WTC11 (cell line): Measurements from ENCODE around the gene HOXB3. TPM values are rescaled to one million over a fixed set of nuclear protein-coding genes. Genes with fewer than 3 reads are reported as not detected.

Source experiments
- CREM ChIP-seq: sonication (generic); formaldehyde crosslinking; IDR thresholded peaks from 2 replicates; pipeline ENCODE4 v1.8.1; 2022; ENCODE audit warnings: mild to moderate bottlenecking, missing genetic modification reagents, moderate library complexity
- ZNF263 ChIP-seq: sonication (generic); formaldehyde crosslinking; IDR thresholded peaks from 2 replicates; pipeline ENCODE4 v1.8.1; 2022; ENCODE audit warnings: low read depth, mild to moderate bottlenecking, moderate library complexity, missing genetic modification reagents
- ZNF423 ChIP-seq: fragments of 250-450 bp; sonication (Bioruptor Pico); IDR thresholded peaks from 2 replicates; pipeline ENCODE4 v2.1.2; 2022; ENCODE audit warnings: mild to moderate bottlenecking, moderate library complexity
- total RNA-seq: library from RNA; stranded (reverse); gene quantifications from 3 replicates; pipeline ENCODE4 v1.2.3, GENCODE V29; 2021
- TF ChIP-seq, protein P1 (sequence below): sonication (generic); formaldehyde crosslinking; IDR thresholded peaks from 2 replicates; pipeline ENCODE4 v1.8.1; 2023; ENCODE audit warnings: mild to moderate bottlenecking, missing genetic modification reagents, borderline replicate concordance
- TF ChIP-seq, protein P2 (sequence below): sonication (generic); formaldehyde crosslinking; IDR thresholded peaks from 2 replicates; pipeline ENCODE4 v1.8.0; 2023; ENCODE audit warnings: mild to moderate bottlenecking, missing genetic modification reagents
- TF ChIP-seq, protein P3 (sequence below): sonication (generic); formaldehyde crosslinking; IDR thresholded peaks from 2 replicates; pipeline ENCODE4 v1.8.1; 2023; ENCODE audit warnings: mild to moderate bottlenecking, missing genetic modification reagents, moderate library complexity
- TF ChIP-seq, protein P4 (sequence below): sonication (generic); formaldehyde crosslinking; IDR thresholded peaks from 2 replicates; pipeline ENCODE4 v1.8.0; 2022; ENCODE audit warnings: mild to moderate bottlenecking, missing genetic modification reagents
- TF ChIP-seq, protein P5 (sequence below): fragments of 200-600 bp; IDR thresholded peaks from 2 replicates; pipeline ENCODE4 v1.8.0; 2022; ENCODE audit warnings: antibody characterized with exemption
- TF ChIP-seq, protein P6 (sequence below): fragments of 250-450 bp; sonication (Bioruptor Pico); IDR thresholded peaks from 2 replicates; pipeline ENCODE4 v1.8.0; 2021; ENCODE audit warnings: mild to moderate bottlenecking
- TF ChIP-seq, protein P7 (sequence below): fragments of 250-450 bp; sonication (Bioruptor Pico); conservative IDR thresholded peaks from 2 replicates; pipeline ENCODE4 v1.9.0; 2021; ENCODE audit warnings: mild to moderate bottlenecking
- TF ChIP-seq, protein P8 (sequence below): fragments of 250-450 bp; sonication (Bioruptor Pico); IDR thresholded peaks from 2 replicates; pipeline ENCODE4 v1.9.0; 2021; ENCODE audit warnings: mild to moderate bottlenecking
- TF ChIP-seq, protein P9 (sequence below): sonication (generic); formaldehyde crosslinking; IDR thresholded peaks from 2 replicates; pipeline ENCODE4 v1.8.1; 2023; ENCODE audit warnings: mild to moderate bottlenecking, moderate library complexity, missing genetic modification reagents
- TF ChIP-seq, protein P10 (sequence below): sonication (generic); formaldehyde crosslinking; IDR thresholded peaks from 2 replicates; pipeline ENCODE4 v1.8.0; 2022; ENCODE audit warnings: missing genetic modification reagents

The HOXB3 gene
- total RNA-seq, 1 experiment from 2014 or later = 0.09 TPM

DNA sequence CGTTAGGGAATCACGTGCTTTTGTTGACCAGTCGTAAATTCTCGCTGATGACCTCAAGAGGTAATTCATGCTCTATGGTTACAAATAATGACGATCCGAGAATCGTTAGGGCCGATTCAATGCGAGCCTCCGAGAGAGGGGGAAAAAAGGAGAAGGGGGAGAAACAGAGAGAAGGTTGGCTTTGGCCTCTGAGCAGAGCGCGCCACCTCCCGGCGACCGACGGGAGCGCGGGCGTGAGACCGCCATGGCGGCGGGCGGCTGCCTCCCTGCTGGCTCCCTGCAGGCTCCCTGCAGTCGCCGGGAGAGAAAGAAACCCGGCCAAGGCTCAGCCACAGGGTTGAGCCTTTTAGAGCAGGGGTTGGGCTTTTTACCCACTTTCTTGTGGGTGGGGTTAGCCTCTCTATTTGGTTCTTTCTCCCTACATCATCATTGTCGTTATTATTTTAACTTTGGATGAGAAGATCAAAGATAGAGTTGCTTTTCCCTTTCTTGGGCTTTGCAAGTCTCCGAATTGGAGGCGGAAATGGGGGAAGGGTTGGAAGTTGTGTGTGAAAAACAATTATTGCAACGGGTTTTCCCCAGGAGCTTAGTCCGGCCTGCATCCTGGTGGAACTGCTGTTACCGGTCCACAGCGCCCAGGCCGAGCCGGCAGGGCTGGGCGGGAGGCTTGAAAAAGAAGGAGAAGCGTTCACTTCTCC, 3.9 kb upstream of the HOXB3 start (continued):
- TF ChIP-seq, protein P1, sequence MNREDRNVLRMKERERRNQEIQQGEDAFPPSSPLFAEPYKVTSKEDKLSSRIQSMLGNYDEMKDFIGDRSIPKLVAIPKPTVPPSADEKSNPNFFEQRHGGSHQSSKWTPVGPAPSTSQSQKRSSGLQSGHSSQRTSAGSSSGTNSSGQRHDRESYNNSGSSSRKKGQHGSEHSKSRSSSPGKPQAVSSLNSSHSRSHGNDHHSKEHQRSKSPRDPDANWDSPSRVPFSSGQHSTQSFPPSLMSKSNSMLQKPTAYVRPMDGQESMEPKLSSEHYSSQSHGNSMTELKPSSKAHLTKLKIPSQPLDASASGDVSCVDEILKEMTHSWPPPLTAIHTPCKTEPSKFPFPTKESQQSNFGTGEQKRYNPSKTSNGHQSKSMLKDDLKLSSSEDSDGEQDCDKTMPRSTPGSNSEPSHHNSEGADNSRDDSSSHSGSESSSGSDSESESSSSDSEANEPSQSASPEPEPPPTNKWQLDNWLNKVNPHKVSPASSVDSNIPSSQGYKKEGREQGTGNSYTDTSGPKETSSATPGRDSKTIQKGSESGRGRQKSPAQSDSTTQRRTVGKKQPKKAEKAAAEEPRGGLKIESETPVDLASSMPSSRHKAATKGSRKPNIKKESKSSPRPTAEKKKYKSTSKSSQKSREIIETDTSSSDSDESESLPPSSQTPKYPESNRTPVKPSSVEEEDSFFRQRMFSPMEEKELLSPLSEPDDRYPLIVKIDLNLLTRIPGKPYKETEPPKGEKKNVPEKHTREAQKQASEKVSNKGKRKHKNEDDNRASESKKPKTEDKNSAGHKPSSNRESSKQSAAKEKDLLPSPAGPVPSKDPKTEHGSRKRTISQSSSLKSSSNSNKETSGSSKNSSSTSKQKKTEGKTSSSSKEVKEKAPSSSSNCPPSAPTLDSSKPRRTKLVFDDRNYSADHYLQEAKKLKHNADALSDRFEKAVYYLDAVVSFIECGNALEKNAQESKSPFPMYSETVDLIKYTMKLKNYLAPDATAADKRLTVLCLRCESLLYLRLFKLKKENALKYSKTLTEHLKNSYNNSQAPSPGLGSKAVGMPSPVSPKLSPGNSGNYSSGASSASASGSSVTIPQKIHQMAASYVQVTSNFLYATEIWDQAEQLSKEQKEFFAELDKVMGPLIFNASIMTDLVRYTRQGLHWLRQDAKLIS = no peak
- TF ChIP-seq, protein P2, sequence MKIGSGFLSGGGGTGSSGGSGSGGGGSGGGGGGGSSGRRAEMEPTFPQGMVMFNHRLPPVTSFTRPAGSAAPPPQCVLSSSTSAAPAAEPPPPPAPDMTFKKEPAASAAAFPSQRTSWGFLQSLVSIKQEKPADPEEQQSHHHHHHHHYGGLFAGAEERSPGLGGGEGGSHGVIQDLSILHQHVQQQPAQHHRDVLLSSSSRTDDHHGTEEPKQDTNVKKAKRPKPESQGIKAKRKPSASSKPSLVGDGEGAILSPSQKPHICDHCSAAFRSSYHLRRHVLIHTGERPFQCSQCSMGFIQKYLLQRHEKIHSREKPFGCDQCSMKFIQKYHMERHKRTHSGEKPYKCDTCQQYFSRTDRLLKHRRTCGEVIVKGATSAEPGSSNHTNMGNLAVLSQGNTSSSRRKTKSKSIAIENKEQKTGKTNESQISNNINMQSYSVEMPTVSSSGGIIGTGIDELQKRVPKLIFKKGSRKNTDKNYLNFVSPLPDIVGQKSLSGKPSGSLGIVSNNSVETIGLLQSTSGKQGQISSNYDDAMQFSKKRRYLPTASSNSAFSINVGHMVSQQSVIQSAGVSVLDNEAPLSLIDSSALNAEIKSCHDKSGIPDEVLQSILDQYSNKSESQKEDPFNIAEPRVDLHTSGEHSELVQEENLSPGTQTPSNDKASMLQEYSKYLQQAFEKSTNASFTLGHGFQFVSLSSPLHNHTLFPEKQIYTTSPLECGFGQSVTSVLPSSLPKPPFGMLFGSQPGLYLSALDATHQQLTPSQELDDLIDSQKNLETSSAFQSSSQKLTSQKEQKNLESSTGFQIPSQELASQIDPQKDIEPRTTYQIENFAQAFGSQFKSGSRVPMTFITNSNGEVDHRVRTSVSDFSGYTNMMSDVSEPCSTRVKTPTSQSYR (CRISPR knock-in tag) = no peak
- TF ChIP-seq, protein P3, sequence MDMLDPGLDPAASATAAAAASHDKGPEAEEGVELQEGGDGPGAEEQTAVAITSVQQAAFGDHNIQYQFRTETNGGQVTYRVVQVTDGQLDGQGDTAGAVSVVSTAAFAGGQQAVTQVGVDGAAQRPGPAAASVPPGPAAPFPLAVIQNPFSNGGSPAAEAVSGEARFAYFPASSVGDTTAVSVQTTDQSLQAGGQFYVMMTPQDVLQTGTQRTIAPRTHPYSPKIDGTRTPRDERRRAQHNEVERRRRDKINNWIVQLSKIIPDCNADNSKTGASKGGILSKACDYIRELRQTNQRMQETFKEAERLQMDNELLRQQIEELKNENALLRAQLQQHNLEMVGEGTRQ = no peak
- TF ChIP-seq ZNF263 (no peak), CREM (CRISPR knock-in tag) (no peak), ZNF423 (peak; percentile 72)
- TF ChIP-seq, protein P4, sequence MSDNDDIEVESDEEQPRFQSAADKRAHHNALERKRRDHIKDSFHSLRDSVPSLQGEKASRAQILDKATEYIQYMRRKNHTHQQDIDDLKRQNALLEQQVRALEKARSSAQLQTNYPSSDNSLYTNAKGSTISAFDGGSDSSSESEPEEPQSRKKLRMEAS (CRISPR knock-in tag) = no peak
- TF ChIP-seq, protein P5, sequence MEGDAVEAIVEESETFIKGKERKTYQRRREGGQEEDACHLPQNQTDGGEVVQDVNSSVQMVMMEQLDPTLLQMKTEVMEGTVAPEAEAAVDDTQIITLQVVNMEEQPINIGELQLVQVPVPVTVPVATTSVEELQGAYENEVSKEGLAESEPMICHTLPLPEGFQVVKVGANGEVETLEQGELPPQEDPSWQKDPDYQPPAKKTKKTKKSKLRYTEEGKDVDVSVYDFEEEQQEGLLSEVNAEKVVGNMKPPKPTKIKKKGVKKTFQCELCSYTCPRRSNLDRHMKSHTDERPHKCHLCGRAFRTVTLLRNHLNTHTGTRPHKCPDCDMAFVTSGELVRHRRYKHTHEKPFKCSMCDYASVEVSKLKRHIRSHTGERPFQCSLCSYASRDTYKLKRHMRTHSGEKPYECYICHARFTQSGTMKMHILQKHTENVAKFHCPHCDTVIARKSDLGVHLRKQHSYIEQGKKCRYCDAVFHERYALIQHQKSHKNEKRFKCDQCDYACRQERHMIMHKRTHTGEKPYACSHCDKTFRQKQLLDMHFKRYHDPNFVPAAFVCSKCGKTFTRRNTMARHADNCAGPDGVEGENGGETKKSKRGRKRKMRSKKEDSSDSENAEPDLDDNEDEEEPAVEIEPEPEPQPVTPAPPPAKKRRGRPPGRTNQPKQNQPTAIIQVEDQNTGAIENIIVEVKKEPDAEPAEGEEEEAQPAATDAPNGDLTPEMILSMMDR = peak; percentile 90
- TF ChIP-seq, protein P6, sequence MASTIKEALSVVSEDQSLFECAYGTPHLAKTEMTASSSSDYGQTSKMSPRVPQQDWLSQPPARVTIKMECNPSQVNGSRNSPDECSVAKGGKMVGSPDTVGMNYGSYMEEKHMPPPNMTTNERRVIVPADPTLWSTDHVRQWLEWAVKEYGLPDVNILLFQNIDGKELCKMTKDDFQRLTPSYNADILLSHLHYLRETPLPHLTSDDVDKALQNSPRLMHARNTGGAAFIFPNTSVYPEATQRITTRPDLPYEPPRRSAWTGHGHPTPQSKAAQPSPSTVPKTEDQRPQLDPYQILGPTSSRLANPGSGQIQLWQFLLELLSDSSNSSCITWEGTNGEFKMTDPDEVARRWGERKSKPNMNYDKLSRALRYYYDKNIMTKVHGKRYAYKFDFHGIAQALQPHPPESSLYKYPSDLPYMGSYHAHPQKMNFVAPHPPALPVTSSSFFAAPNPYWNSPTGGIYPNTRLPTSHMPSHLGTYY (CRISPR knock-in tag) = no peak
- TF ChIP-seq, protein P7, sequence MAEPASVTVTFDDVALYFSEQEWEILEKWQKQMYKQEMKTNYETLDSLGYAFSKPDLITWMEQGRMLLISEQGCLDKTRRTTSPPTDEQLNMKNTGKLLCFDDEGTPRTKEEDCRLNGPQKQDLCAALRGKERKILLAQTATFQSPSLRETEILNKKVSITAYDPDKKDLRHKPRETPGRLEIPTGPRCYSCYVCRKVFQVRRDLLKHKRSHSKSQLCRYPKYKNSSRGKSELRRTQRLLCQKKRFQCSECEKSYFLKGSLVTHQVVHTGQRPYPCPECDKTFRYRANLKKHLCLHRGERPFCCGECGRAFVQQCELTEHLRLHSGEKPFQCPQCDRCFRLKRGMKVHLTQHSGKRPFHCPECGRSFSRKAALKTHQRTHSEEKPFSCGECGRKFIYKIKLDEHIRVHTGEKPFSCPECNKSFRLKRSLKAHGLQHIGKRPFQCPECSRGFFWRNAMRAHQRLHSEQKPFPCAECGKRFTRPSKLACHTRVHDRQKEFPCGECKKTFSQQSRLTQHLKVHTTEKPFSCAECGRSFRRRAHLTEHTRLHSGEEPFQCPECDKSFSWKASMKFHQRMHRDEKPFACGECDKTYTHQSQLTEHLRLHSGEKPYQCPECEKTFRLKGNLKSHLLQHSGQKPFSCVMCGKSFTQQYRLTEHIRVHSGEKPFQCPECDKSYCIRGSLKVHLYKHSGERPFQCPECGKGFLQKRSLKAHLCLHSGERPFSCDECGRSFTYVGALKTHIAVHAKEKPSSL = no peak
- TF ChIP-seq, protein P8, sequence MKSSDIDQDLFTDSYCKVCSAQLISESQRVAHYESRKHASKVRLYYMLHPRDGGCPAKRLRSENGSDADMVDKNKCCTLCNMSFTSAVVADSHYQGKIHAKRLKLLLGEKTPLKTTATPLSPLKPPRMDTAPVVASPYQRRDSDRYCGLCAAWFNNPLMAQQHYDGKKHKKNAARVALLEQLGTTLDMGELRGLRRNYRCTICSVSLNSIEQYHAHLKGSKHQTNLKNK (CRISPR knock-in tag) = no peak
- TF ChIP-seq, protein P9, sequence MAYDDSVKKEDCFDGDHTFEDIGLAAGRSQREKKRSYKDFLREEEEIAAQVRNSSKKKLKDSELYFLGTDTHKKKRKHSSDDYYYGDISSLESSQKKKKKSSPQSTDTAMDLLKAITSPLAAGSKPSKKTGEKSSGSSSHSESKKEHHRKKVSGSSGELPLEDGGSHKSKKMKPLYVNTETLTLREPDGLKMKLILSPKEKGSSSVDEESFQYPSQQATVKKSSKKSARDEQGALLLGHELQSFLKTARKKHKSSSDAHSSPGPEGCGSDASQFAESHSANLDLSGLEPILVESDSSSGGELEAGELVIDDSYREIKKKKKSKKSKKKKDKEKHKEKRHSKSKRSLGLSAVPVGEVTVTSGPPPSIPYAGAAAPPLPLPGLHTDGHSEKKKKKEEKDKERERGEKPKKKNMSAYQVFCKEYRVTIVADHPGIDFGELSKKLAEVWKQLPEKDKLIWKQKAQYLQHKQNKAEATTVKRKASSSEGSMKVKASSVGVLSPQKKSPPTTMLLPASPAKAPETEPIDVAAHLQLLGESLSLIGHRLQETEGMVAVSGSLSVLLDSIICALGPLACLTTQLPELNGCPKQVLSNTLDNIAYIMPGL (CRISPR knock-in tag) = 0 out of 2 replicates have a peak, but pooled peaks have one; percentile 39
- TF ChIP-seq, protein P10, sequence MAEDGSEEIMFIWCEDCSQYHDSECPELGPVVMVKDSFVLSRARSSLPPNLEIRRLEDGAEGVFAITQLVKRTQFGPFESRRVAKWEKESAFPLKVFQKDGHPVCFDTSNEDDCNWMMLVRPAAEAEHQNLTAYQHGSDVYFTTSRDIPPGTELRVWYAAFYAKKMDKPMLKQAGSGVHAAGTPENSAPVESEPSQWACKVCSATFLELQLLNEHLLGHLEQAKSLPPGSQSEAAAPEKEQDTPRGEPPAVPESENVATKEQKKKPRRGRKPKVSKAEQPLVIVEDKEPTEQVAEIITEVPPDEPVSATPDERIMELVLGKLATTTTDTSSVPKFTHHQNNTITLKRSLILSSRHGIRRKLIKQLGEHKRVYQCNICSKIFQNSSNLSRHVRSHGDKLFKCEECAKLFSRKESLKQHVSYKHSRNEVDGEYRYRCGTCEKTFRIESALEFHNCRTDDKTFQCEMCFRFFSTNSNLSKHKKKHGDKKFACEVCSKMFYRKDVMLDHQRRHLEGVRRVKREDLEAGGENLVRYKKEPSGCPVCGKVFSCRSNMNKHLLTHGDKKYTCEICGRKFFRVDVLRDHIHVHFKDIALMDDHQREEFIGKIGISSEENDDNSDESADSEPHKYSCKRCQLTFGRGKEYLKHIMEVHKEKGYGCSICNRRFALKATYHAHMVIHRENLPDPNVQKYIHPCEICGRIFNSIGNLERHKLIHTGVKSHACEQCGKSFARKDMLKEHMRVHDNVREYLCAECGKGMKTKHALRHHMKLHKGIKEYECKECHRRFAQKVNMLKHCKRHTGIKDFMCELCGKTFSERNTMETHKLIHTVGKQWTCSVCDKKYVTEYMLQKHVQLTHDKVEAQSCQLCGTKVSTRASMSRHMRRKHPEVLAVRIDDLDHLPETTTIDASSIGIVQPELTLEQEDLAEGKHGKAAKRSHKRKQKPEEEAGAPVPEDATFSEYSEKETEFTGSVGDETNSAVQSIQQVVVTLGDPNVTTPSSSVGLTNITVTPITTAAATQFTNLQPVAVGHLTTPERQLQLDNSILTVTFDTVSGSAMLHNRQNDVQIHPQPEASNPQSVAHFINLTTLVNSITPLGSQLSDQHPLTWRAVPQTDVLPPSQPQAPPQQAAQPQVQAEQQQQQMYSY (CRISPR knock-in tag) = peak; percentile 41; the same call in 1 of the 2 replicates
